Activated CD8-positive, alpha-beta T cell treated with anti-CD3 and anti-CD28 coated beads for 36 hours (primary cell): Measurements from ENCODE around the gene TDP2. TPM values are rescaled to one million over a fixed set of nuclear protein-coding genes. Genes with fewer than 3 reads are reported as not detected.
A peak's percentile ranks its signal among the peaks of the same experiment; 100 is the strongest.
"Not testable (repeated sequence)": the region's sequence is repeated elsewhere in the genome, so short reads cannot be mapped to it uniquely, and the experiment has no call there.

Source experiments
- ATAC-seq: fragments of 200-7000 bp; cut with Tn5 transposase; one replicate; pipeline ENCODE4 v1.10.0; 2021; ENCODE audit warnings: mild to moderate bottlenecking, moderate library complexity
- CTCF ChIA-PET: fragments of 350-600 bp; sonication (Branson Sonifier 250); formaldehyde crosslinking; loops from one replicate; lab custom pipeline; 2021; ENCODE audit warnings: antibody characterized with exemption; lab: Charles Lee
- POLR2A ChIA-PET: fragments of 350-600 bp; sonication (Branson Sonifier 250); formaldehyde crosslinking; loops from one replicate; lab custom pipeline; 2021; ENCODE audit warnings: antibody characterized with exemption; lab: Charles Lee
- DNase-seq: peaks from one replicate; pipeline ENCODE4 v3.0.0-alpha.2; 2020
- H3K27ac Mint-ChIP-seq: one replicate; pipeline ENCODE4 v1.8.0; 2021; ENCODE audit warnings: mild to moderate bottlenecking, mixed read lengths
- H3K27me3 Mint-ChIP-seq: one replicate; pipeline ENCODE4 v1.8.0; 2021; ENCODE audit warnings: mixed read lengths
- H3K36me3 Mint-ChIP-seq: one replicate; pipeline ENCODE4 v1.8.0; 2021; ENCODE audit warnings: low read depth, mixed read lengths
- H3K4me1 Mint-ChIP-seq: one replicate; pipeline ENCODE4 v1.8.0; 2021; ENCODE audit warnings: low read depth, mixed read lengths
- H3K4me3 Mint-ChIP-seq: one replicate; pipeline ENCODE4 v1.8.0; 2021; ENCODE audit warnings: mild to moderate bottlenecking, moderate library complexity, mixed read lengths
- H3K9me3 Mint-ChIP-seq: one replicate; pipeline ENCODE4 v1.8.0; 2021; ENCODE audit warnings: mixed read lengths
- intact Hi-C: fragments of 100-400 bp; cut with micrococcal nuclease; formaldehyde crosslinking; loops from one replicate; pipeline ENCODE4 v1.10.0; 2022
- total RNA-seq, 2 experiments: library from RNA; stranded (reverse); gene quantifications; one replicate each; pipeline ENCODE4 v1.2.3, GENCODE V29; 2021
- TF ChIP-seq, protein P1 (sequence below): fragments of 200-600 bp; IDR thresholded peaks from one replicate; pipeline ENCODE4 v1.8.0; 2022; ENCODE audit warnings: antibody characterized with exemption, mild to moderate bottlenecking

TDP2 gene
- total RNA-seq, 2 experiments from 2014 or later: 37.4 to 39.8 TPM

DNA sequence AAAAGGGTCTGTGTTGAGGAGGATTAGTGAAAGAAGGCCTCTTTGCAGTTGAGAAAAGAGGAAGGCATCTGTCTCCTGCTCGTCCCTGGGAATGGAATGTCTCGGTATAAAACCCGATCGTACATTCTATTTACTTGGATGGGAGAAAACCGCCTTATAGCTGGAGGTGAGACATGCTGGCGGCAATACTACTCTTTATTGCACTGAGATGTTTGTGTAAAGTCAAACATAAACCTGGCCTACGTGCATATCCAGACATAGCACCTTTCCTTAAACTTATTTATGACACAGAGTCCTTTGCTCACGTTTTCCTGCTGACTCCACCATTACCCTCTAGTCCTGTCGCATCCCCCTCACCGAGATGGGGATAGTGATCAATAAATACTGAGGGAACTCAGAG is 4.5 kb downstream of the TDP2 start:
- CTCF ChIA-PET: interaction anchor here (1.0 to 1.4 kb wide), 2 partner anchors 78 to 81 kb away, joined by 3 read pairs; no protein-coding TSS in a partner anchor
- H3K27me3 Mint-ChIP-seq: no peaks in the 10 kb centered on the region
- TF ChIP-seq, protein P1, sequence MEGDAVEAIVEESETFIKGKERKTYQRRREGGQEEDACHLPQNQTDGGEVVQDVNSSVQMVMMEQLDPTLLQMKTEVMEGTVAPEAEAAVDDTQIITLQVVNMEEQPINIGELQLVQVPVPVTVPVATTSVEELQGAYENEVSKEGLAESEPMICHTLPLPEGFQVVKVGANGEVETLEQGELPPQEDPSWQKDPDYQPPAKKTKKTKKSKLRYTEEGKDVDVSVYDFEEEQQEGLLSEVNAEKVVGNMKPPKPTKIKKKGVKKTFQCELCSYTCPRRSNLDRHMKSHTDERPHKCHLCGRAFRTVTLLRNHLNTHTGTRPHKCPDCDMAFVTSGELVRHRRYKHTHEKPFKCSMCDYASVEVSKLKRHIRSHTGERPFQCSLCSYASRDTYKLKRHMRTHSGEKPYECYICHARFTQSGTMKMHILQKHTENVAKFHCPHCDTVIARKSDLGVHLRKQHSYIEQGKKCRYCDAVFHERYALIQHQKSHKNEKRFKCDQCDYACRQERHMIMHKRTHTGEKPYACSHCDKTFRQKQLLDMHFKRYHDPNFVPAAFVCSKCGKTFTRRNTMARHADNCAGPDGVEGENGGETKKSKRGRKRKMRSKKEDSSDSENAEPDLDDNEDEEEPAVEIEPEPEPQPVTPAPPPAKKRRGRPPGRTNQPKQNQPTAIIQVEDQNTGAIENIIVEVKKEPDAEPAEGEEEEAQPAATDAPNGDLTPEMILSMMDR: no peak
- POLR2A ChIA-PET: no interaction called here
- H3K4me3 Mint-ChIP-seq: no peak overlapping the region
- no peak overlapping the region for H3K27ac Mint-ChIP-seq
- ATAC-seq: no peak
- no peaks in the 10 kb centered on the region for H3K9me3 Mint-ChIP-seq
- H3K4me1 Mint-ChIP-seq: peaks cover 42% of the 10 kb centered on the region
- peaks cover 48% of the 10 kb centered on the region for H3K36me3 Mint-ChIP-seq
- no peak for DNase-seq
- intact Hi-C loops: no loop called here

GRCh38 chr6:24661759-24662158 is 4.9 kb downstream of the TDP2 start:
- H3K27me3 Mint-ChIP-seq, POLR2A ChIA-PET, DNase-seq, H3K9me3 Mint-ChIP-seq, intact Hi-C loops, H3K27ac Mint-ChIP-seq, ATAC-seq, H3K4me3 Mint-ChIP-seq: not testable (repeated sequence)
- CTCF ChIA-PET: interaction anchor here (1.4 kb wide), 1 partner anchor 80 kb away, joined by 3 read pairs; no protein-coding TSS in a partner anchor
- Mint-ChIP-seq H3K36me3 (peaks cover 48% of the 10 kb centered on the region), H3K4me1 (peaks cover 42% of the 10 kb centered on the region)

- no peaks in the 10 kb centered on the region for H3K9me3 Mint-ChIP-seq
- no peak overlapping the region for H3K4me3 Mint-ChIP-seq
- intact Hi-C loops: no loop called here
- H3K27ac Mint-ChIP-seq: no peak overlapping the region
- POLR2A ChIA-PET: no interaction called here
- peaks cover 50% of the 10 kb centered on the region for H3K36me3 Mint-ChIP-seq
- peaks cover 46% of the 10 kb centered on the region for H3K4me1 Mint-ChIP-seq
- DNase-seq (no peak), ATAC-seq (no peak)
- H3K27me3 Mint-ChIP-seq: no peaks in the 10 kb centered on the region
- CTCF ChIA-PET: interaction anchor here (0.9 kb wide), 1 partner anchor 76 kb away, joined by 3 read pairs; no protein-coding TSS in a partner anchor
- TF ChIP-seq, protein P1: no peak
Observed at GRCh38 chr6:24660105-24660504, 6.6 kb downstream of the TDP2 start.

DNA sequence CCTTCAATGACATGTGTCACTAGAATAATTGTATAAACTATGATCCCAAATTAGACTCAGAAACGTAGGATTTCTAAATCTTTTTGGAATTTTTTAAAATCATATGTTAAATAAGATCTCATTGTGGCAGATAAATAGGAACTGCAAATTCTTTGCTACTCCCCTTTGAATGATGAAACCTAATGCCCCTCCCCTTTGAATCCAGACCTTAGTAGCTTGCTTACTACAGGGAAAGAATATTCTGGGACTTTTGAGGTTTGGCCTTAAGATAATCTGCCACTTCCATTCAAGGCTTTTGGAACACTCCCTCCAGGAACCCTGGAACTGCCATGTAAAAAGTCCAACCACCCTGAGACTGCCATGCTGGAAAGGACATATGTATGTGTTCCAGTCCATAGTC is 7.1 kb downstream of the TDP2 start:
- TF ChIP-seq, protein P1: no peak
- intact Hi-C loops: no loop called here
- Mint-ChIP-seq H3K36me3 (peaks cover 47% of the 10 kb centered on the region), H3K4me1 (peaks cover 41% of the 10 kb centered on the region), H3K9me3 (no peaks in the 10 kb centered on the region), H3K27me3 (no peaks in the 10 kb centered on the region), H3K27ac (peak overlapping the region; percentile 40), H3K4me3 (no peak overlapping the region)
- ChIA-PET CTCF (no interaction called here), POLR2A (no interaction called here)
- no peak for DNase-seq
- no peak for ATAC-seq

GRCh38 chr6:24658573-24659560 is 7.8 kb downstream of the TDP2 start:
- DNase-seq: no peak
- Mint-ChIP-seq H3K27ac (peak overlapping the region; percentile 10), H3K4me3 (no peak overlapping the region), H3K4me1 (peaks cover 37% of the 10 kb centered on the region), H3K36me3 (peaks cover 41% of the 10 kb centered on the region), H3K9me3 (no peaks in the 10 kb centered on the region), H3K27me3 (no peaks in the 10 kb centered on the region)
- ChIA-PET POLR2A (interaction anchor here (1.6 kb wide), 1 partner anchor 8 kb away, joined by 5 read pairs; the partner anchor contains the start of genes ACOT13 and TDP2), CTCF (interaction anchor here (1.4 kb wide), 1 partner anchor 8 kb away, joined by 4 read pairs; the partner anchor contains the start of genes ACOT13 and TDP2)
- TF ChIP-seq, protein P1: no peak
- intact Hi-C loops: no loop called here
- no peak for ATAC-seq
